Measurements from ENCODE around the gene TLR9.

Gene TLR9

DNA sequence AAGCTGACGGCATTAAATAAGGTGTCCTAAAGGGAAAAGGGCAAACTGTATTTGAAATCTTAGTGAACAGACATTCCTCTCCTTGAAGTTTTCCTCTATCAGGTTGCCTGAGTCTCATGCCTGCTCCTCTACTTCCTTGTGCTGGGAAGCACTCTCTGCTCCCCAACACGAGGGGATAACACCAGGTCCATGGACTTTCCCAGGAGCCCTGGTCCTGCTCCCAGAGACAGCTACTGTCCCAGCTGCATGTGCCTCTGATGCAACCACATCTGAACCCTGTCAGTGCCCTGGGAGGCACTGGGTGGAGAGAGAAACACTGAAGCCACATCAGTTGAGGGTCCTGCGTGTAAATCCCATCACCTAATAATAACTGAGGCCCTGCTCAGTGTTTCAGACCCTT lies 7.4 kb downstream of the TLR9 start:
- no peaks in the 10 kb centered on the region for H3K9me3 ChIP-seq (ENCODE audit: control insufficient read depth, low read length)
- H3K4me3 ChIP-seq (ENCODE audit: low read length): no peak overlapping the region
- no peaks in the 10 kb centered on the region for H3K27me3 ChIP-seq (ENCODE audit: control insufficient read depth, insufficient read depth, low read length)
- peaks cover 7% of the 10 kb centered on the region for H3K36me3 ChIP-seq (ENCODE audit: control insufficient read depth, insufficient read depth, low read length)
- peaks cover 68% of the 10 kb centered on the region for H3K4me1 ChIP-seq (ENCODE audit: control insufficient read depth, insufficient read depth, low read length)
- peak overlapping the region; percentile 46 for H3K9ac ChIP-seq (ENCODE audit: low read length)

DNA sequence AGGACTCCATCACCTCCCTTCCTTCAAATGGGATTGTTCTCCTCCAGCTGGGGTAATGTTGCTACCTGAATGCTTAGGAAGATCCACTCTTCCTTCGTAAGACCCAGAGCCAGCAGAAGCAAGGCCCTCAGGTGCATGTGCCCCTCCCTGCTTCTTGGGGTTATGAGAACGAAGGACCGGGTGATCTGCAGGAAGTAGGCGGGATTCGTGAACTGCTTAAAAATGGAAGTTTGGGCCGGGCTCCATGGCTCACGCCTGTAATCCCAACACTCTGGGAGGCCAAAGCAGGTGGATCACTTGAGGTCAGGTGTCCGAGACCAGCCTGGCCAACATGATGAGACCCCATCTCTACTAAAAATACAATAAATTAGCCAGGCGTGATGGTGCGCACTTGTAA lies 8.0 kb downstream of the TLR9 start:
- Histone ChIP-seq H3K9me3 (ENCODE audit: control insufficient read depth, low read length) (no peaks in the 10 kb centered on the region), H3K9ac (ENCODE audit: low read length) (peak overlapping the region; percentile 46), H3K4me1 (ENCODE audit: control insufficient read depth, insufficient read depth, low read length) (peaks cover 72% of the 10 kb centered on the region), H3K36me3 (ENCODE audit: control insufficient read depth, insufficient read depth, low read length) (peaks cover 7% of the 10 kb centered on the region), H3K27me3 (ENCODE audit: control insufficient read depth, insufficient read depth, low read length) (no peaks in the 10 kb centered on the region), H3K4me3 (ENCODE audit: low read length) (no peak overlapping the region)

DNA sequence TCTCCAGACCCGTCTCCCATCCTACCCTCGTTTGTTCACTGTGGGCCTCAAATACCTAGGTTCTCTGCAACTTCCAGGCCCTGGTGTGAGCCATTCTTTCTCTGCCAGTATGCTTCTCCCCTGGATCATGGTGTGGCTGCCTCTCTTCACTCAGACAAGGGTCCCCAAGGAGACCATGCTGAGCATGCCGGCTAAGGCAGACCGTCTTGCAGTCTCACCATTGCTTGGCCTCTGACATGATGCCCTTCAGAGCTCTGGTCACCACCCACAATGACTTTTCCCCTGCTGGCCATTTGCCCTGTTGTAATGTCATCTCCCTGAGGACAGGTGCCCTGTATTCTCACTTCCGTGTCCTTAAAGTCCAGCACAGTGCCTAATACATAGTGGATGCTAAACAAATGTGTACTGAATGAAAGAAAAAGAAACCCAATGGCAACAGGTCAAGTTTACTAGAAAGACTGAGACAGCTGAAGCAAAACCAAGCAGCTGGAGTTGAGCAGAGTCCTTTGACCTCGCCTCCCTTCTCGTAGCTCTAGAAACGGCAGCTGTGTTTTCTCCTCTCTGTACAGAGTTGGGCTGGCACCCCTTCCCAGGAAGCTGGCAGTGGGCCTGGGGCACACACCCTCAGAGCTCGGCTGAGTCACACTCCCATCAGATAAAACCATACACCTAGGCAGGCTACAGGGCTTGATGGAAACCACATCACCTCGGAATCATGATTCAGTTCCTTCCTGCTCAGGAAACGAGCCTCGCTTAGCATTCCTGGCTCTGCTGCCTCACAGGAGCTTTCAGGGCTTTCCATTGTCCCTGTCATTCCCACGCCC lies 8.6 kb downstream of the TLR9 start:
- no peak overlapping the region for H3K4me3 ChIP-seq (ENCODE audit: low read length)
- H3K9ac ChIP-seq (ENCODE audit: low read length): peak overlapping the region; percentile 46
- no peaks in the 10 kb centered on the region for H3K9me3 ChIP-seq (ENCODE audit: control insufficient read depth, low read length)
- peaks cover 7% of the 10 kb centered on the region for H3K36me3 ChIP-seq (ENCODE audit: control insufficient read depth, insufficient read depth, low read length)
- H3K4me1 ChIP-seq (ENCODE audit: control insufficient read depth, insufficient read depth, low read length): peaks cover 72% of the 10 kb centered on the region
- no peaks in the 10 kb centered on the region for H3K27me3 ChIP-seq (ENCODE audit: control insufficient read depth, insufficient read depth, low read length)

DNA sequence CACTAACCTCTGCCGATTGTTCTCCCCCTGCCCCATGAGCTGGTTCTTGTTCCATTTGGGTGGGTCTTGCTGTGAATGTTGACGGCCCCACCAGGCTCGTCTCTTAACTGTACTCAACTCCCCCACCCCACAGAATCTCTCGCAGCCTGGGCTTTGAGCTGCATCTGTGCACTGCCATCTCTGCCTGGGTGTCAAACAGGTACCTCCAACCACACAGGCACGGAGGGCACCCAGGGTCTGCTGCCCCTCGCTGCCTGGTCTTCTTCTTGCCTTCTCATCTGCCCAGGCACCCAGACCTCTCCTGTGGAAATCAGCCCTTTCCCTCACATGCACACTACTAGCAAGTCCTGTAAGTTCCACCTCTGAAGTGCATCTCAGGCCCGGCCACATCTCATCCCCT lies 10.1 kb downstream of the TLR9 start:
- Histone ChIP-seq H3K9me3 (ENCODE audit: control insufficient read depth, low read length) (no peaks in the 10 kb centered on the region), H3K36me3 (ENCODE audit: control insufficient read depth, insufficient read depth, low read length) (peaks cover 15% of the 10 kb centered on the region), H3K9ac (ENCODE audit: low read length) (no peak overlapping the region), H3K27me3 (ENCODE audit: control insufficient read depth, insufficient read depth, low read length) (no peaks in the 10 kb centered on the region), H3K4me3 (ENCODE audit: low read length) (no peak overlapping the region), H3K4me1 (ENCODE audit: control insufficient read depth, insufficient read depth, low read length) (peaks cover 78% of the 10 kb centered on the region)

DNA sequence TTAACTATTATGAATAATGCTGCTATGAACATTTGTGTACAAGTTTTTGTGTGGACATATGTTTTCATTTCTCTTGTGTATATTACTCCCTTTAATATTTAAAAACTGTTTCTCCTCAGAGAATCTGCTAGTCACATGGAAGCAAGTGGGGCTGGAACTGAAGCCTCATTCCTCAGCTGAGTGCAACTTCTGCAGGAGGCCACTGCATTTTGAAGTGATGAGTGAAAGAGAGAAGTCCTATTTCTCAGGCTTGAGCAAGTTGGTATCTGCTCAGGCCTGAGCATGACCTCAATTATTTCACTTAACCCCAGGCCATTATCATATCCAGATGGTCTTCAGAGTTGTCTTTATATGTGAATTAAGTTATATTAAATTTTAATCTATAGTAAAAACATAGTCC lies 11.5 kb downstream of the TLR9 start:
- Histone ChIP-seq H3K9me3 (ENCODE audit: control insufficient read depth, low read length) (no peaks in the 10 kb centered on the region), H3K36me3 (ENCODE audit: control insufficient read depth, insufficient read depth, low read length) (peaks cover 15% of the 10 kb centered on the region), H3K9ac (ENCODE audit: low read length) (no peak overlapping the region), H3K4me1 (ENCODE audit: control insufficient read depth, insufficient read depth, low read length) (peaks cover 74% of the 10 kb centered on the region), H3K4me3 (ENCODE audit: low read length) (no peak overlapping the region), H3K27me3 (ENCODE audit: control insufficient read depth, insufficient read depth, low read length) (no peaks in the 10 kb centered on the region)

DNA sequence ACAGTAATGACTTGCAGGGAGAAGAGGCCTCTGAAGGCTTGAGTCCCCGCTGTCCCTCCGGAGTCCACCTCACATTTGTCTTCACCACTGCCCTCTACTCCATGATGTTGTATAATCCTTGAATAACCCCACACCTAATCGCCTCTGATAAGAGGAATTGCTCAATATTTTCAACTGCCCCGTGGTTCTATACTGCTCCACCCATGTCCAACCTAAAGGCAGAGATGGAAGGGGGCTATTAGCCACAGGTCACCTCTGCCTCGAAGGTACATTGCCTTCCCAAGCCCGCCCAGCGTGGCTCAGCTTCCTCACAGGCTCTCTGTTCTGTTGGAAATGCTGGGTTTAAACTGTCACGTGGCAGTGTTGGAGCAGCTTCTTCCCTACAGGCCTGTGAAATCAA lies 12.4 kb downstream of the TLR9 start:
- no peaks in the 10 kb centered on the region for H3K27me3 ChIP-seq (ENCODE audit: control insufficient read depth, insufficient read depth, low read length)
- no peak overlapping the region for H3K4me3 ChIP-seq (ENCODE audit: low read length)
- no peaks in the 10 kb centered on the region for H3K9me3 ChIP-seq (ENCODE audit: control insufficient read depth, low read length)
- H3K9ac ChIP-seq (ENCODE audit: low read length): no peak overlapping the region
- peaks cover 15% of the 10 kb centered on the region for H3K36me3 ChIP-seq (ENCODE audit: control insufficient read depth, insufficient read depth, low read length)
- peaks cover 66% of the 10 kb centered on the region for H3K4me1 ChIP-seq (ENCODE audit: control insufficient read depth, insufficient read depth, low read length)

DNA sequence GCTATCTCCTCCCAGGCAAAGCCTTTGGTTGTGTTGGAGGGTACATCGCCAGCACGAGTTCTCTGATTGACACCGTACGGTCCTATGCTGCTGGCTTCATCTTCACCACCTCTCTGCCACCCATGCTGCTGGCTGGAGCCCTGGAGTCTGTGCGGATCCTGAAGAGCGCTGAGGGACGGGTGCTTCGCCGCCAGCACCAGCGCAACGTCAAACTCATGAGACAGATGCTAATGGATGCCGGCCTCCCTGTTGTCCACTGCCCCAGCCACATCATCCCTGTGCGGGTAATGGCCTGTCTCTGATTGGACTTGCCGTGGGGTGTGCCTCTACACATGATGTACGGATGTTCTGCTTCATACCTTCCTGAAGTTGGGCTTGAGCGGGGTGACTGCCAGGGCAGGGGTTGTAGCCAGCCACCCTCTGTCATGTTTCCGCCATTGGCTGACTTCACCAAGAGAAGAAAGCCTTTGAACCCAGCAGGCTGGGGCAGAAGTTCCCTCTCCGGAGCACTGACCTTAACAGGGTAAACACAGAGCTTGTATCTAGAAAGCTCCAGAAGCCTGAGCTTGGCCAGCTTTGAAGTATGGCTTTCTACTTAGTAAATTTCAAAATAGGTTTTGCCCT lies 14.1 kb downstream of the TLR9 start:
- H3K4me1 ChIP-seq (ENCODE audit: control insufficient read depth, insufficient read depth, low read length): peaks cover 51% of the 10 kb centered on the region
- no peaks in the 10 kb centered on the region for H3K9me3 ChIP-seq (ENCODE audit: control insufficient read depth, low read length)
- peak overlapping the region; percentile 14 for H3K9ac ChIP-seq (ENCODE audit: low read length)
- H3K27me3 ChIP-seq (ENCODE audit: control insufficient read depth, insufficient read depth, low read length): no peaks in the 10 kb centered on the region
- H3K4me3 ChIP-seq (ENCODE audit: low read length): no peak overlapping the region
- peaks cover 15% of the 10 kb centered on the region for H3K36me3 ChIP-seq (ENCODE audit: control insufficient read depth, insufficient read depth, low read length)

DNA sequence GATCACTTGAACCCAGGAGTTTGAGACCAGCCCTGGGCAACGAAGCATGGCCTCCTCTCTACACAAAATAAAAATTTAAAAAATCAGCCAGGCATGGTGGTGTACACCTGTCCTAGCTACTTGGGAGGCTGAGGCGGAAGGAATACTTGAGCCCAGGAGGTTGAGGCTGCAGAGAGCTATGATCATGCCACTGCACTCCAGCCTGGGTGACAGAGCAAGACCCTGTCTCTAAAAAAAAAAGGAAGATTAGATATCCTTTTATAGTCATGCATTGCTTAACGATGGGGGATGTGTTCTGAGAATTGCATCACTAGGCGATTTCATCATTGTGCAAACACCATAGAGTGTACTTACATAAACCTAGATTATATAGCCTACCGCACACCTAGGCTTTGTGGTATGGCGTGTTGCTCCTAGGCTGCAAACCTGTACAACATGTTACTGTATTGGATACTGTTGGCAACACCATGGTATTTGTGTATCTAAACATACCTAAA lies 14.8 kb downstream of the TLR9 start:
- Histone ChIP-seq H3K4me3 (ENCODE audit: low read length) (no peak overlapping the region), H3K9me3 (ENCODE audit: control insufficient read depth, low read length) (no peaks in the 10 kb centered on the region), H3K9ac (ENCODE audit: low read length) (peak overlapping the region; percentile 36), H3K4me1 (ENCODE audit: control insufficient read depth, insufficient read depth, low read length) (peaks cover 43% of the 10 kb centered on the region), H3K36me3 (ENCODE audit: control insufficient read depth, insufficient read depth, low read length) (peaks cover 17% of the 10 kb centered on the region), H3K27me3 (ENCODE audit: control insufficient read depth, insufficient read depth, low read length) (no peaks in the 10 kb centered on the region)

DNA sequence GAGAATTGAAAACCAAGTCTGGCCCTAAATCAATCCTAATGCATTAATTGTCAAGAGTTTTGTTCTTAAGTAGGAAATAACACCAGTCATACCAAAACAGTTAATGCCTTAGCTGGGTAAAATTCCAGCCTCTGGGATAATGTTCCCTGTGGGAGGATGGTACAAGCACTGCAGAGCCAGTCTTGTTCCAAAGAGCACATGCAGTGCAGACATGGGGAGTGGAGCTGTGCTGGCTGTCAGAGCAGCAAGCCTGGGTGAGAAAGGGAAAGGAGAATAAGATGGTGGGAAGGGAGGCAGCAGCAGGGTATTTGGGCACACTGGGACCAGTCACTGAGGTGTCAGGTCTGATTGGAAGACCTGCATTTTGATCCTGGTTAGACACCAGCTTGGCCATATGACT lies 15.4 kb downstream of the TLR9 start:
- peaks cover 22% of the 10 kb centered on the region for H3K36me3 ChIP-seq (ENCODE audit: control insufficient read depth, insufficient read depth, low read length)
- H3K9ac ChIP-seq (ENCODE audit: low read length): peak overlapping the region; percentile 36

DNA sequence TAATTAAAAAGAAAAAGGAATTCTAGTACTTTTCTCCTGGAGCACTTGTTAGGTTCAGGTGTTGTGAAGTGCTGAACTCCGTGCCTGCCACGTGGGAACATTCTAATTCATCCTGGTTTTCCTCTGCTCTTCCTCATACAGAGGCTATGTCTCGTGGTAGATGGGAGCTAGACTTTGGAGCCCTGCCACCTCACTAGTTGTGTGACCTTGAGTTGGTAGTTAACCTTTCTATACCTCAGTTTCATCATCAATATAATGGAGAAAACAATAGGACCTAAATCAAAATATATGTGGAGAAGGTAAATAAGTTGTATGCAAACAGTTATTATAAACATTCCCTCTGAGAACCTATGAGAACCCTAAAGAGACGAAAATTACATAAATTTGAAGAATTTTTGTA lies 16.9 kb downstream of the TLR9 start:
- peaks cover 41% of the 10 kb centered on the region for H3K4me1 ChIP-seq (ENCODE audit: control insufficient read depth, insufficient read depth, low read length)
- no peak overlapping the region for H3K9ac ChIP-seq (ENCODE audit: low read length)
- H3K27me3 ChIP-seq (ENCODE audit: control insufficient read depth, insufficient read depth, low read length): no peaks in the 10 kb centered on the region
- H3K4me3 ChIP-seq (ENCODE audit: low read length): no peak overlapping the region
- peaks cover 25% of the 10 kb centered on the region for H3K36me3 ChIP-seq (ENCODE audit: control insufficient read depth, insufficient read depth, low read length)
- no peaks in the 10 kb centered on the region for H3K9me3 ChIP-seq (ENCODE audit: control insufficient read depth, low read length)

More for the DNA sequence above, 15.4 kb downstream of the TLR9 start:
- no peaks in the 10 kb centered on the region for H3K27me3 ChIP-seq (ENCODE audit: control insufficient read depth, insufficient read depth, low read length)
- no peaks in the 10 kb centered on the region for H3K9me3 ChIP-seq (ENCODE audit: control insufficient read depth, low read length)
- peaks cover 37% of the 10 kb centered on the region for H3K4me1 ChIP-seq (ENCODE audit: control insufficient read depth, insufficient read depth, low read length)
- no peak overlapping the region for H3K4me3 ChIP-seq (ENCODE audit: low read length)

DNA sequence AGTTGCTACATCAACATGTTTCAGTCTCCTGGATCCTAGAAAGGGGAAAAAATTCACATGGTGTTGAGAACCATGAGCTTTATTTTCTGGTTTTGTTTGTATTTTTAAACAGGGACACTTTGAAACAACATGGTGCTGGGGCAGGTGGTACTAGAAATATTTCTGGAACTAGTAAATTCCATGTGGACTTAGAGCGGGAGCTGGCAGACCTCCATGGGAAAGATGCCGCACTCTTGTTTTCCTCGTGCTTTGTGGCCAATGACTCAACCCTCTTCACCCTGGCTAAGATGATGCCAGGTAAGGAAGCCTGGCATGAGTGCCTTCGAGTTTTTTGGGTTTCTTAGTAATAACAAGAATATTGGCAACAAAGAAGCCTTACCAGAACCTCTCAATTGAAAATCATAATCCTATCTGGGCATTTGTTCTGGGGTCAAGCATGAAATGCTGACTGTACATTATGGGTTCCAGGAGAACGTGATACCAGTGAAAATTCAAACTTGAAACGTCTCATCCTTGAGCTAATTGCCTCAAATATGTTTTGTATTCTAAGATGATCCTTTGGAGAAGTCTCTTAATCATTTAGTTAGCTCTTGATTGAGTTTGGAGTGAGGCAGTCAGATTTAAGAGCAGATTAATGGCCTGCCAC lies 19.6 kb downstream of the TLR9 start:
- Histone ChIP-seq H3K27me3 (ENCODE audit: control insufficient read depth, insufficient read depth, low read length) (no peaks in the 10 kb centered on the region), H3K9ac (ENCODE audit: low read length) (no peak overlapping the region), H3K36me3 (ENCODE audit: control insufficient read depth, insufficient read depth, low read length) (peaks cover 25% of the 10 kb centered on the region), H3K4me3 (ENCODE audit: low read length) (no peak overlapping the region), H3K9me3 (ENCODE audit: control insufficient read depth, low read length) (no peaks in the 10 kb centered on the region), H3K4me1 (ENCODE audit: control insufficient read depth, insufficient read depth, low read length) (peaks cover 27% of the 10 kb centered on the region)

Measured in mucosa of stomach (tissue), 1 donor.